ENCODE data around the gene ATG4D. TPM values are rescaled to one million over a fixed set of nuclear protein-coding genes. Genes with fewer than 3 reads are reported as not detected.

ATG4D gene
- total RNA-seq, 1 donor from 2014 or later = 5.1 TPM

DNA sequence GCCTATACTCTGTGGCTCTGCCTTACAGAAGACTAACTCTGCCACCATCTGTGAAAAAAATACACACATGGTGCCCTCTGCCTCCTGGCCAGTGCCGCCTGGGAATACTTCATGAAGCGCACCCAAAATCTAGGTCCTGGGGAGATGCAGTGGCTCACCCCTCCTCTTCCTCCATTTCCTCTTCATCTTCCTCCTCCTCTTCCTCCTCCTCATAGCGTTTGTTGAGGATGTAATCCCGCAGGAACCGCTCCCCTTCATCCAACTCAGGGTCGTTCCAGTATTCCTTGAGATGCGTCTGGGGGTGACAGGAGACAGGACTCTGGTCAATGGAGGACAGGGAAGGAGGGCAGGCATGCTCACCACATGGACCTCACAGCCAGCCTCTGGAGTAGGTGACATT is 16.4 kb downstream of the ATG4D start:
- Mint-ChIP-seq H3K4me3 (no peak overlapping the region), H3K27ac (no peak overlapping the region), H3K36me3 (peaks cover 12% of the 10 kb centered on the region), H3K4me1 (peaks cover 8% of the 10 kb centered on the region), H3K9me3 (no peaks in the 10 kb centered on the region), H3K27me3 (ENCODE audit: insufficient read depth, low read depth) (peaks cover 2% of the 10 kb centered on the region)
- Histone ChIP-seq H2AFZ (replicated peaks) (no peak overlapping the region), H3K9ac (no peak overlapping the region), H4K20me1 (ENCODE audit: low read depth) (peaks cover 15% of the 10 kb centered on the region), H3K79me2 (ENCODE audit: low read depth) (peaks cover 22% of the 10 kb centered on the region), H3K27me3 (no peaks in the 10 kb centered on the region), H3K4me2 (no peak overlapping the region), H3K27ac (no peak overlapping the region), H3K36me3 (no peaks in the 10 kb centered on the region), H3F3A (ENCODE audit: low read depth) (peaks cover 16% of the 10 kb centered on the region), H3K4me3 (no peak overlapping the region), H3K9me3 (ENCODE audit: low read depth) (no peaks in the 10 kb centered on the region), H3K4me1 (peaks cover 7% of the 10 kb centered on the region)
- no peak for TF ChIP-seq EZH2phosphoT487 (IDR thresholded peaks at IDR 0.05)
- no peak for TF ChIP-seq EZH2 (IDR thresholded peaks at IDR 0.05)
- TF ChIP-seq, protein P1, sequence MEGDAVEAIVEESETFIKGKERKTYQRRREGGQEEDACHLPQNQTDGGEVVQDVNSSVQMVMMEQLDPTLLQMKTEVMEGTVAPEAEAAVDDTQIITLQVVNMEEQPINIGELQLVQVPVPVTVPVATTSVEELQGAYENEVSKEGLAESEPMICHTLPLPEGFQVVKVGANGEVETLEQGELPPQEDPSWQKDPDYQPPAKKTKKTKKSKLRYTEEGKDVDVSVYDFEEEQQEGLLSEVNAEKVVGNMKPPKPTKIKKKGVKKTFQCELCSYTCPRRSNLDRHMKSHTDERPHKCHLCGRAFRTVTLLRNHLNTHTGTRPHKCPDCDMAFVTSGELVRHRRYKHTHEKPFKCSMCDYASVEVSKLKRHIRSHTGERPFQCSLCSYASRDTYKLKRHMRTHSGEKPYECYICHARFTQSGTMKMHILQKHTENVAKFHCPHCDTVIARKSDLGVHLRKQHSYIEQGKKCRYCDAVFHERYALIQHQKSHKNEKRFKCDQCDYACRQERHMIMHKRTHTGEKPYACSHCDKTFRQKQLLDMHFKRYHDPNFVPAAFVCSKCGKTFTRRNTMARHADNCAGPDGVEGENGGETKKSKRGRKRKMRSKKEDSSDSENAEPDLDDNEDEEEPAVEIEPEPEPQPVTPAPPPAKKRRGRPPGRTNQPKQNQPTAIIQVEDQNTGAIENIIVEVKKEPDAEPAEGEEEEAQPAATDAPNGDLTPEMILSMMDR (IDR thresholded peaks at IDR 0.05) = no peak
- DNase-seq (ENCODE audit: low spot score) = no peak

DNA sequence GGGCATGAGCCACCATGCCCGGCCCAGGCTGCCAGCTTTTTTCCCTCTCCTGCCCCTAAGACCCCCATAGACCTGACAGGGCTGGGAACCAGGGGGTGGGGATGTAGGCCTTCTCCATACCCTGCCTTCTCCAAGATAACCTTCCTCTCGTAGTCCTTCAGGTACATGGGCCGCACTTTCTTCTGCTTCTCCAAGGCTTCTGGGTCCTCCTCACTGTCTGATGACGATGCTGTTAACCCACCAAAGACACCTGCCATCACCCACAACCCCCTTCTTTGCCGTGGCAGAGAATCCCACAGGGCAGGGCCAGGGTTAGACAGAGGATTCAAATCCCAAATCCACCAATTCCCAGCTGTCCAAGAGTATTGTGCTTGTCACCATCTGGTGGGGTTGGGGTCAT is 18.9 kb downstream of the ATG4D start:
- Histone ChIP-seq H3K79me2 (ENCODE audit: low read depth) (peaks cover 26% of the 10 kb centered on the region), H2AFZ (replicated peaks) (no peak overlapping the region), H3K36me3 (no peaks in the 10 kb centered on the region), H3K9ac (no peak overlapping the region), H3K27me3 (peaks cover 15% of the 10 kb centered on the region), H3K4me1 (peaks cover 7% of the 10 kb centered on the region), H4K20me1 (ENCODE audit: low read depth) (peaks cover 15% of the 10 kb centered on the region), H3F3A (ENCODE audit: low read depth) (peaks cover 25% of the 10 kb centered on the region), H3K4me3 (no peak overlapping the region), H3K27ac (no peak overlapping the region), H3K4me2 (no peak overlapping the region), H3K9me3 (ENCODE audit: low read depth) (no peaks in the 10 kb centered on the region)
- Mint-ChIP-seq H3K36me3 (peaks cover 12% of the 10 kb centered on the region), H3K9me3 (no peaks in the 10 kb centered on the region), H3K27me3 (ENCODE audit: insufficient read depth, low read depth) (peaks cover 2% of the 10 kb centered on the region), H3K4me3 (no peak overlapping the region), H3K27ac (no peak overlapping the region), H3K4me1 (peaks cover 23% of the 10 kb centered on the region)
- TF ChIP-seq EZH2phosphoT487 (IDR thresholded peaks at IDR 0.05) = no peak
- TF ChIP-seq, protein P1 (IDR thresholded peaks at IDR 0.05) = no peak
- TF ChIP-seq EZH2 (IDR thresholded peaks at IDR 0.05) = no peak
- no peak for DNase-seq (ENCODE audit: low spot score)

DNA sequence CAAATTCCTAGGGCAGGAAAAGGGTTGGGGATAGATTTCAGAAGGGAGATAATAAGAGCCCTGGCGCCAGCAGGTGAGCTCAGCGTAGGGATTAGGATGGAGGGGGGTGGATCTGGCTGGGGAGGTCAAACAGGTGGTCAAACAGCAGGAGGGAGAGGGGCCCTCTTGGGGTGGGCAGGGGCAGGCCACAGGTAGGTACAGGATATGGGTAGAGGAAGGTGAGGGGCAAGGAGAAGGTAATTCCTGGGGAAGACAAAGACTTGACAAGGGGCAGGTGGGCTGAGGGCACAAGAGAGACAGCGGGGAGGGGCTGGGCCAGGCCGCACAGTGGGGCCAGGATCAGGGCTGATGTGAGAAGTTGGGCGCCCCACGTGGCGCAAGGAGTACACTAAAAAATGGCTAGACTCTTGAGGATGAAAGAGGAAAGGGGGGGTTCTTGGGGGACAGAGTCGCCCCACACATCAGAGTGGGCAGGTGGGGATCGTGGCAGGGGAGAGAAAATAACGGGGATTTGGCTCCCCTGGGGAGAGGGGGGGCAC is 21.4 kb downstream of the ATG4D start:
- TF ChIP-seq EZH2phosphoT487 (IDR thresholded peaks at IDR 0.05) (no peak), EZH2 (IDR thresholded peaks at IDR 0.05) (no peak)
- TF ChIP-seq, protein P1 (IDR thresholded peaks at IDR 0.05) = peak; percentile 43
- no peaks in the 10 kb centered on the region for H3K36me3 ChIP-seq
- H3K4me3 ChIP-seq = peak overlapping the region; percentile 88
- H3K9ac ChIP-seq = peak overlapping the region; percentile 42
- H4K20me1 ChIP-seq (ENCODE audit: low read depth) = peaks cover 15% of the 10 kb centered on the region
- peaks cover 26% of the 10 kb centered on the region for H3K79me2 ChIP-seq (ENCODE audit: low read depth)
- peak overlapping the region; percentile 7 for H2AFZ ChIP-seq (replicated peaks)
- Mint-ChIP-seq H3K9me3 (no peaks in the 10 kb centered on the region), H3K36me3 (peaks cover 4% of the 10 kb centered on the region), H3K4me1 (peaks cover 39% of the 10 kb centered on the region), H3K4me3 (peak overlapping the region; percentile 97), H3K27ac (peak overlapping the region; percentile 94), H3K27me3 (ENCODE audit: insufficient read depth, low read depth) (peaks cover 5% of the 10 kb centered on the region)
- H3K9me3 ChIP-seq (ENCODE audit: low read depth) = no peaks in the 10 kb centered on the region
- peak; percentile 81 for DNase-seq (ENCODE audit: low spot score)
- peaks cover 23% of the 10 kb centered on the region for H3K27me3 ChIP-seq
- H3F3A ChIP-seq (ENCODE audit: low read depth) = peaks cover 47% of the 10 kb centered on the region
- H3K27ac ChIP-seq = no peak overlapping the region
- H3K4me1 ChIP-seq = peaks cover 12% of the 10 kb centered on the region
- peak overlapping the region; percentile 96 for H3K4me2 ChIP-seq
